ENCODE measurements around the gene PKDCC.
A peak's percentile ranks its signal among the peaks of the same experiment; 100 is the strongest.
"Not testable (repeated sequence)": the region's sequence is repeated elsewhere in the genome, so short reads cannot be mapped to it uniquely, and the experiment has no call there.

The PKDCC gene

GRCh38 chr2:42067521-42067920 is 19.7 kb downstream of the PKDCC start:
- no peak for DNase-seq

GRCh38 chr2:42068571-42069178 is 20.9 kb downstream of the PKDCC start:
- no peak for DNase-seq

- no peak for DNase-seq
Observed at GRCh38 chr2:42069568-42069967, 21.7 kb downstream of the PKDCC start.

- peak; percentile 38 to 55 for DNase-seq
Observed at GRCh38 chr2:42071791-42072190, 24.0 kb downstream of the PKDCC start.

GRCh38 chr2:42072349-42073118 is 24.7 kb downstream of the PKDCC start:
- peak in 1 of 2 donors; percentile 9 for DNase-seq

- DNase-seq, result no peak
Observed at GRCh38 chr2:42073739-42074503, 26.1 kb downstream of the PKDCC start.

GRCh38 chr2:42074661-42075060 is 26.8 kb downstream of the PKDCC start:
- DNase-seq, result no peak

GRCh38 chr2:42076357-42077225 is 28.8 kb downstream of the PKDCC start:
- no peak for DNase-seq

- DNase-seq, result no peak
Observed at GRCh38 chr2:42077343-42077742, 29.5 kb downstream of the PKDCC start.

GRCh38 chr2:42079737-42080287 is 32.0 kb downstream of the PKDCC start:
- no peak for DNase-seq

- not testable (repeated sequence) for DNase-seq
Observed at GRCh38 chr2:42081151-42081550, 33.3 kb downstream of the PKDCC start.

- no peak for DNase-seq
Observed at GRCh38 chr2:42082016-42082415, 34.2 kb downstream of the PKDCC start.

- DNase-seq, result no peak
Observed at GRCh38 chr2:42084231-42084671, 36.4 kb downstream of the PKDCC start.

GRCh38 chr2:42085070-42085469 is 37.2 kb downstream of the PKDCC start:
- DNase-seq, result not testable (repeated sequence)

- no peak for DNase-seq
Observed at GRCh38 chr2:42085706-42086487, 38.1 kb downstream of the PKDCC start.

GRCh38 chr2:42086500-42086953 is 38.7 kb downstream of the PKDCC start:
- DNase-seq, result peak; percentile 40 to 79

GRCh38 chr2:42087137-42087856 is 39.5 kb downstream of the PKDCC start:
- DNase-seq, result no peak

GRCh38 chr2:42087857-42088195 is 40.0 kb downstream of the PKDCC start:
- no peak for DNase-seq

- DNase-seq, result peak; percentile 42 to 84
Observed at GRCh38 chr2:42089340-42089925, 41.6 kb downstream of the PKDCC start.

- no peak for DNase-seq
Observed at GRCh38 chr2:42090216-42090615, 42.4 kb downstream of the PKDCC start.

All from inflammatory macrophage treated with lipopolysaccharide for 1 hour (primary cell).